ENCODE measurements around the gene SLC25A38. TPM values are rescaled to one million over a fixed set of nuclear protein-coding genes. Genes with fewer than 3 reads are reported as not detected.

SLC25A38 gene
- total and polyA plus RNA-seq, 8 donors = 14.2 to 29.4 (median 24.0) TPM

- no peak for DNase-seq
- Histone ChIP-seq H3K4me1 (peaks cover 14 to 18% (median 16%) of the 10 kb centered on the region in 3 donors), H3K36me3 (peaks cover 0 to 17% (median 9%) of the 10 kb centered on the region in 3 donors), H3K4me3 (peak overlapping the region; percentile 48 to 86 (median 77)), H3K27me3 (no peaks in the 10 kb centered on the region), H3K9me3 (no peaks in the 10 kb centered on the region), H3K27ac (peak overlapping the region; percentile 72 to 85 (median 79))
- FAIRE-seq = no peak
- WGBS, 2 donors = 66 to 77% methylated on average over 12 to 13 of the region's 13 CpGs
- intact Hi-C loops (cut with DNase I) = no loop called here
- no peak for TF ChIP-seq CTCF (IDR thresholded peaks at IDR 0.05)
- no peak for ATAC-seq
Measured at GRCh38 chr3:39405687-39406367, 22.7 kb downstream of the SLC25A38 start.

GRCh38 chr3:39406368-39407258 lies 23.4 kb downstream of the SLC25A38 start, which contains the start of gene RPSA:
Gene RPSA (plus strand): TSS chr3:39406720. CDS start chr3:39407654, 934 bp downstream.
- peak in 1 of 4 donors; percentile 9 for TF ChIP-seq CTCF (IDR thresholded peaks at IDR 0.05)
- ATAC-seq (peak; percentile 93 to 97 (median 95)), FAIRE-seq (peak; percentile 71), DNase-seq (peak; percentile 88 to 98 (median 96))
- WGBS, 2 donors = 0% methylated on average over 63 of the region's 63 CpGs
- peak within 1 kb of the TSS; percentile 72 to 85 (median 79) for H3K27ac ChIP-seq
- peaks cover 14 to 18% (median 16%) of the 10 kb centered on the region in 3 donors for H3K4me1 ChIP-seq
- no peaks in the 10 kb centered on the region for H3K9me3 ChIP-seq
- H3K36me3 ChIP-seq = peaks cover 0 to 25% (median 16%) of the 10 kb centered on the region in 3 donors
- intact Hi-C loops (cut with DNase I) = no loop called here
- H3K27me3 ChIP-seq = no peaks in the 10 kb centered on the region
- peak within 1 kb of the TSS; percentile 48 to 86 (median 77) for H3K4me3 ChIP-seq

GRCh38 chr3:39407259-39407629 lies 24.1 kb downstream of the SLC25A38 start:
- Histone ChIP-seq H3K27me3 (no peaks in the 10 kb centered on the region), H3K4me1 (peaks cover 14 to 18% (median 16%) of the 10 kb centered on the region in 3 donors), H3K36me3 (peaks cover 0 to 32% (median 22%) of the 10 kb centered on the region in 3 donors), H3K27ac (peak overlapping the region; percentile 72 to 85 (median 79)), H3K4me3 (peak overlapping the region; percentile 48 to 86 (median 77)), H3K9me3 (no peaks in the 10 kb centered on the region)
- WGBS, 2 donors = 3 to 4% methylated on average over 9 of the region's 9 CpGs
- ATAC-seq (peak in 2 of 4 donors; percentile 36 to 40), DNase-seq (no peak), FAIRE-seq (no peak)
- no peak for TF ChIP-seq CTCF (IDR thresholded peaks at IDR 0.05)
- intact Hi-C loops (cut with DNase I) = no loop called here

DNA sequence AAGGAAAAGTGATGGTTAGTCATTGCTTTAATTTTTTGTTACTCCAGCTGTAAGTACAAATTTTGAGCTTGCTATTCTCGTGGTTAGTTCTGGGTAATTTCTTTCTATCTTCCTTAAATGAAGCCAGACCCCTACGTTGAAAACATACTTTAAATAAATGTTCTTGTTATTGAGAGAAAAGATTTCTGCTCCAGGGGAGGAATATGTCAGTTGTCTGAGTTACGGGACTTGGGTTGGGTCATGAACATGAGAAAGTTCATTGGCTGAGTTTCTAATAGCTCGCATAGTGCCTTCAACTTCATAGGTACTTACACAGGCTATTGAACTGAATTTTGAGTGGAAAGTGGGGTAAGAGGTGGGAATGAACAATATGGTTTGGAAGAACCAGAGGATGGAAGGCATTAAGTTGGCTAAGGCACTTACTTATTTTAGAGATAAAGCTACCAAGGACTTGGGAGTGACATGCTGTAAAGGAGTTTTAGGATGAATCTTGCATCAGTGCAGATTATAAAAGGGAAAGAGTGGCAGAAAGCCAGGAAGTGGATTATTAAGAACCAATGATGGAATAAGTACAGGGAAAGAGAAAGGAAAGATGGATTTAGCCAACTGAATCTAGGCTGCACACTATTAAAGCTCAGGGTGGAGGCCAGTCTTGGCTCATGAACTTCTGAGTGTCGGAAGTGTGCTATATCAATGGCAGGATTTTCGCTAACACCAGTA lies 24.8 kb downstream of the SLC25A38 start:
- intact Hi-C loops (cut with DNase I) = no loop called here
- ATAC-seq (no peak), DNase-seq (no peak), FAIRE-seq (no peak)
- H3K27me3 ChIP-seq = no peaks in the 10 kb centered on the region
- 64 to 72% methylated on average over 6 of the region's 6 CpGs for WGBS, 2 donors
- H3K9me3 ChIP-seq = no peaks in the 10 kb centered on the region
- peak overlapping the region in 3 of 4 donors; percentile 48 to 80 (median 74) for H3K4me3 ChIP-seq
- no peak for TF ChIP-seq CTCF (IDR thresholded peaks at IDR 0.05)
- H3K36me3 ChIP-seq = peaks cover 5 to 38% (median 25%) of the 10 kb centered on the region in 3 donors
- H3K4me1 ChIP-seq = peaks cover 14 to 18% (median 16%) of the 10 kb centered on the region in 3 donors
- no peak overlapping the region for H3K27ac ChIP-seq

All from pancreas (tissue), 10 donors.